Testis (tissue), 2 donors: ENCODE data around the gene PLCXD3.

ENCODE experiments used
- POLR2A ChIP-seq: fragments of 450-650 bp; IDR thresholded peaks from one replicate; pipeline ENCODE4 v1.6.1; 2017; ENCODE audit warnings: antibody characterized with exemption, mild to moderate bottlenecking, moderate library complexity
- TF ChIP-seq, protein P1 (sequence below), 3 experiments: fragments of 450-650 bp in 2 of 3; fragments of 200-600 bp in 1 of 3; sonication (generic) in 1 of 3; IDR thresholded peaks; one replicate each; pipeline ENCODE4 v1.5.1; 2016 to 2019; ENCODE audit warnings: antibody characterized with exemption in 3 of 3, mild to moderate bottlenecking in 2 of 3, moderate library complexity in 1 of 3

DNA sequence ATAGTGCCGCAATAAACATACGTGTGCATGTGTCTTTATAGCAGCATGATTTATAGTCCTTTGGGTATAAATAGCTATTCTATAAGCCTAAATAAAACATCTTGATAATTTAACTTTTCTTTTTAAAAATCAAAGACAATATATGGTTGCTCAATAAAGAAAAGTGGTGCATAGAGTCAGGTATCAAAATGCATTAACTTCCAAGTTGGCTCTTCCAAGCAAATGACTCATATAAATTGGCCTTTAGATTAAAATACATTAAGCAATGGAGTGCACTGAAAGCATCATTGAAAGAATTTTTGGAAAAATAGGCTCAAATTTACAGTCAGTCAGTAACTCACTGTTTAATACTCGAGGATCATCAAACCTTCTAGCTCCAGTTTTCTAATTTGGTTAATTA is 106.6 kb downstream of the PLCXD3 start:
- TF ChIP-seq POLR2A = no peak
- TF ChIP-seq, protein P1, sequence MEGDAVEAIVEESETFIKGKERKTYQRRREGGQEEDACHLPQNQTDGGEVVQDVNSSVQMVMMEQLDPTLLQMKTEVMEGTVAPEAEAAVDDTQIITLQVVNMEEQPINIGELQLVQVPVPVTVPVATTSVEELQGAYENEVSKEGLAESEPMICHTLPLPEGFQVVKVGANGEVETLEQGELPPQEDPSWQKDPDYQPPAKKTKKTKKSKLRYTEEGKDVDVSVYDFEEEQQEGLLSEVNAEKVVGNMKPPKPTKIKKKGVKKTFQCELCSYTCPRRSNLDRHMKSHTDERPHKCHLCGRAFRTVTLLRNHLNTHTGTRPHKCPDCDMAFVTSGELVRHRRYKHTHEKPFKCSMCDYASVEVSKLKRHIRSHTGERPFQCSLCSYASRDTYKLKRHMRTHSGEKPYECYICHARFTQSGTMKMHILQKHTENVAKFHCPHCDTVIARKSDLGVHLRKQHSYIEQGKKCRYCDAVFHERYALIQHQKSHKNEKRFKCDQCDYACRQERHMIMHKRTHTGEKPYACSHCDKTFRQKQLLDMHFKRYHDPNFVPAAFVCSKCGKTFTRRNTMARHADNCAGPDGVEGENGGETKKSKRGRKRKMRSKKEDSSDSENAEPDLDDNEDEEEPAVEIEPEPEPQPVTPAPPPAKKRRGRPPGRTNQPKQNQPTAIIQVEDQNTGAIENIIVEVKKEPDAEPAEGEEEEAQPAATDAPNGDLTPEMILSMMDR (IDR thresholded peaks at IDR 0.05) = no peak
